ENCODE measurements around the gene SNRPA.

GRCh38 chr19:40740747-40741146 is 10.3 kb upstream of the SNRPA start:
- TF ChIP-seq CTCF (IDR thresholded peaks at IDR 0.05) (no peak), EZH2 (IDR thresholded peaks at IDR 0.05) (no peak)
